HepG2 (cell line): ENCODE results near the gene GPR32.
"Not testable (repeated sequence)": the region's sequence is repeated elsewhere in the genome, so short reads cannot be mapped to it uniquely, and the experiment has no call there.

Source experiments
- DMTF1 ChIP-seq: sonication (generic); formaldehyde crosslinking; IDR thresholded peaks from 2 replicates; pipeline ENCODE4 v1.4.0; 2020; ENCODE audit warnings: mild to moderate bottlenecking, missing genetic modification reagents
- NFE2L1 ChIP-seq: sonication (generic); formaldehyde crosslinking; IDR thresholded peaks from 2 replicates; pipeline ENCODE4 v1.4.0; 2020; ENCODE audit warnings: missing genetic modification reagents, mild to moderate bottlenecking, borderline replicate concordance

GRCh38 chr19:50770164-50770563 lies at the start of gene GPR32:
- not testable (repeated sequence) for TF ChIP-seq NFE2L1, DMTF1 (CRISPR knock-in tag)
